ENCODE measurements around the gene LYL1. TPM values are rescaled to one million over a fixed set of nuclear protein-coding genes. Genes with fewer than 3 reads are reported as not detected.
A peak's percentile ranks its signal among the peaks of the same experiment; 100 is the strongest.

The LYL1 gene
- total and polyA plus RNA-seq, 9 of the 15 experiments (the other 6 are each of a cell fraction or from before 2014, with no cell fraction given): 1.3 to 266 (median 34.0) TPM

DNA sequence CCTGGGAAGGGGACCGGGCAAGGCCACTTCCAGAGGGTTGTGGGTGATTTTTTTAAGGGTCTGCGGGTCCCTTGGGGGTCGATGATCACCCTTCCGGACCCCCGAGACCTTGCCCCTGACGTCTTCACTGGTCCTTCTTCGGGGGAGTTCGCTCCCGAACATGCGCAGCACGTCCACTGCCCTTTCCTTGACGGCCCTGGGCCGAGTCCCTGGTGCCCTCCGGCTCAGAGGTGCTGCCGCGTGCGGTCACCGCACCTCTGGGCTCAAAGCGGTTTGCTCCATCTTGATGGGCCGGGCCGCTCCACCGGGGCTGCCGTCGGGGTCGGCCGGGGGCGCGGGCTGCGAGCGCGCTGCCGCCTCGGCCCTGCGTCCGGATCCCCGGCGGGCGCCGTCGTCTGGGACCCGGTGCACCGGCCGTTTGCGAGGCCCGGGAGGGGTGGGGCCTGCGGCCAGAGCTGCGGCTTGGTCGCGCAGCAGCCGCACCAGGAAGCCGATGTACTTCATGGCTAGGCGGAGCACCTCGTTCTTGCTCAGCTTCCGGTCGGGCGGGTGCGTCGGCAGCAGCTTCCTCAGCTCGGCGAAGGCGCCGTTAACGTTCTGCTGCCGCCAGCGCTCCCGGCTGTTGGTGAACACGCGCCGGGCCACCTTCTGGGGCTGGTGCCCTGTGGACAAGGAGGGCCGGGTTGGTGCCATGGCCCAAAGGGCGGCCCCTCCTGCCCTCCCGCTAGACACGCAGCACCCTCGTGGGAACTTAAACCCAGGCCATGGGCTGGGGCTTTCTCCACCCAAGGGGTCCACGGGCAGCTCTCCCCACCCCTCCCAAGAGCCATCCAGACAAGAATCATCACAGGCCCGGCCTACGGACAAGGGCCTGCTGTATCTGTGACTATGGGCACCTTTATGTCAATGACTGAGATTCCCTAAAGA is 3.3 kb downstream of the LYL1 start (continued):
- TF ChIP-seq ZBTB7A (IDR thresholded peaks at IDR 0.05; ENCODE audit: borderline replicate concordance, control insufficient read depth, low read depth, low read length) (peak; percentile 75), HNRNPUL1 (IDR thresholded peaks at IDR 0.05; ENCODE audit: low read length) (no peak), POLR2B (IDR thresholded peaks at IDR 0.05; ENCODE audit: low read depth, partially characterized antibody) (no peak), RHOXF2B (CRISPR knock-in tag; conservative IDR thresholded peaks at IDR 0.05) (0 out of 2 replicates have a peak, but pooled peaks have one; percentile 60), HNRNPH1 (optimal IDR thresholded peaks at IDR 0.05; ENCODE audit: low read depth, low read length) (no peak), EHMT2 (IDR thresholded peaks at IDR 0.05) (no peak), RBM25 (IDR thresholded peaks at IDR 0.05; ENCODE audit: low read depth, low read length, severe bottlenecking) (no peak), FOXP1 (CRISPR knock-in tag; IDR thresholded peaks at IDR 0.05) (no peak), BHLHE40 (IDR thresholded peaks at IDR 0.05; ENCODE audit: low read length) (no peak), POLR2A (conservative IDR thresholded peaks at IDR 0.05) (no peak), RBM22 (IDR thresholded peaks at IDR 0.05; ENCODE audit: low read depth, low read length, poor library complexity, severe bottlenecking) (peak; percentile 77), ZBTB17 (CRISPR knock-in tag; IDR thresholded peaks at IDR 0.05) (peak; percentile 90), CREM (IDR thresholded peaks at IDR 0.05; ENCODE audit: low read depth) (peak; percentile 56; the same call in 1 of the 2 replicates), TRIM28 (IDR thresholded peaks at IDR 0.05) (no peak; the same call in 1 of the 2 replicates), KDM2B (CRISPR knock-in tag; IDR thresholded peaks at IDR 0.05) (peak; percentile 60; the same call in 1 of the 2 replicates)
- TF ChIP-seq, protein P1, sequence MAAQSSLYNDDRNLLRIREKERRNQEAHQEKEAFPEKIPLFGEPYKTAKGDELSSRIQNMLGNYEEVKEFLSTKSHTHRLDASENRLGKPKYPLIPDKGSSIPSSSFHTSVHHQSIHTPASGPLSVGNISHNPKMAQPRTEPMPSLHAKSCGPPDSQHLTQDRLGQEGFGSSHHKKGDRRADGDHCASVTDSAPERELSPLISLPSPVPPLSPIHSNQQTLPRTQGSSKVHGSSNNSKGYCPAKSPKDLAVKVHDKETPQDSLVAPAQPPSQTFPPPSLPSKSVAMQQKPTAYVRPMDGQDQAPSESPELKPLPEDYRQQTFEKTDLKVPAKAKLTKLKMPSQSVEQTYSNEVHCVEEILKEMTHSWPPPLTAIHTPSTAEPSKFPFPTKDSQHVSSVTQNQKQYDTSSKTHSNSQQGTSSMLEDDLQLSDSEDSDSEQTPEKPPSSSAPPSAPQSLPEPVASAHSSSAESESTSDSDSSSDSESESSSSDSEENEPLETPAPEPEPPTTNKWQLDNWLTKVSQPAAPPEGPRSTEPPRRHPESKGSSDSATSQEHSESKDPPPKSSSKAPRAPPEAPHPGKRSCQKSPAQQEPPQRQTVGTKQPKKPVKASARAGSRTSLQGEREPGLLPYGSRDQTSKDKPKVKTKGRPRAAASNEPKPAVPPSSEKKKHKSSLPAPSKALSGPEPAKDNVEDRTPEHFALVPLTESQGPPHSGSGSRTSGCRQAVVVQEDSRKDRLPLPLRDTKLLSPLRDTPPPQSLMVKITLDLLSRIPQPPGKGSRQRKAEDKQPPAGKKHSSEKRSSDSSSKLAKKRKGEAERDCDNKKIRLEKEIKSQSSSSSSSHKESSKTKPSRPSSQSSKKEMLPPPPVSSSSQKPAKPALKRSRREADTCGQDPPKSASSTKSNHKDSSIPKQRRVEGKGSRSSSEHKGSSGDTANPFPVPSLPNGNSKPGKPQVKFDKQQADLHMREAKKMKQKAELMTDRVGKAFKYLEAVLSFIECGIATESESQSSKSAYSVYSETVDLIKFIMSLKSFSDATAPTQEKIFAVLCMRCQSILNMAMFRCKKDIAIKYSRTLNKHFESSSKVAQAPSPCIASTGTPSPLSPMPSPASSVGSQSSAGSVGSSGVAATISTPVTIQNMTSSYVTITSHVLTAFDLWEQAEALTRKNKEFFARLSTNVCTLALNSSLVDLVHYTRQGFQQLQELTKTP (IDR thresholded peaks at IDR 0.05; ENCODE audit: low read depth in 1 of 2, partially characterized antibody in 2 of 2): no peak
- TF ChIP-seq, protein P2, sequence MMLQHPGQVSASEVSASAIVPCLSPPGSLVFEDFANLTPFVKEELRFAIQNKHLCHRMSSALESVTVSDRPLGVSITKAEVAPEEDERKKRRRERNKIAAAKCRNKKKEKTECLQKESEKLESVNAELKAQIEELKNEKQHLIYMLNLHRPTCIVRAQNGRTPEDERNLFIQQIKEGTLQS (IDR thresholded peaks at IDR 0.05): no peak
- TF ChIP-seq, protein P2 (CRISPR knock-in tag; conservative IDR thresholded peaks at IDR 0.05): no peak
- TF ChIP-seq, protein P3, sequence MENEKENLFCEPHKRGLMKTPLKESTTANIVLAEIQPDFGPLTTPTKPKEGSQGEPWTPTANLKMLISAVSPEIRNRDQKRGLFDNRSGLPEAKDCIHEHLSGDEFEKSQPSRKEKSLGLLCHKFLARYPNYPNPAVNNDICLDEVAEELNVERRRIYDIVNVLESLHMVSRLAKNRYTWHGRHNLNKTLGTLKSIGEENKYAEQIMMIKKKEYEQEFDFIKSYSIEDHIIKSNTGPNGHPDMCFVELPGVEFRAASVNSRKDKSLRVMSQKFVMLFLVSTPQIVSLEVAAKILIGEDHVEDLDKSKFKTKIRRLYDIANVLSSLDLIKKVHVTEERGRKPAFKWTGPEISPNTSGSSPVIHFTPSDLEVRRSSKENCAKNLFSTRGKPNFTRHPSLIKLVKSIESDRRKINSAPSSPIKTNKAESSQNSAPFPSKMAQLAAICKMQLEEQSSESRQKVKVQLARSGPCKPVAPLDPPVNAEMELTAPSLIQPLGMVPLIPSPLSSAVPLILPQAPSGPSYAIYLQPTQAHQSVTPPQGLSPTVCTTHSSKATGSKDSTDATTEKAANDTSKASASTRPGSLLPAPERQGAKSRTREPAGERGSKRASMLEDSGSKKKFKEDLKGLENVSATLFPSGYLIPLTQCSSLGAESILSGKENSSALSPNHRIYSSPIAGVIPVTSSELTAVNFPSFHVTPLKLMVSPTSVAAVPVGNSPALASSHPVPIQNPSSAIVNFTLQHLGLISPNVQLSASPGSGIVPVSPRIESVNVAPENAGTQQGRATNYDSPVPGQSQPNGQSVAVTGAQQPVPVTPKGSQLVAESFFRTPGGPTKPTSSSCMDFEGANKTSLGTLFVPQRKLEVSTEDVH (IDR thresholded peaks at IDR 0.05; ENCODE audit: low read depth, partially characterized antibody): peak; percentile 13

All from K562 (cell line).